Measurements from ENCODE around the gene DRD2.

Gene DRD2

DNA sequence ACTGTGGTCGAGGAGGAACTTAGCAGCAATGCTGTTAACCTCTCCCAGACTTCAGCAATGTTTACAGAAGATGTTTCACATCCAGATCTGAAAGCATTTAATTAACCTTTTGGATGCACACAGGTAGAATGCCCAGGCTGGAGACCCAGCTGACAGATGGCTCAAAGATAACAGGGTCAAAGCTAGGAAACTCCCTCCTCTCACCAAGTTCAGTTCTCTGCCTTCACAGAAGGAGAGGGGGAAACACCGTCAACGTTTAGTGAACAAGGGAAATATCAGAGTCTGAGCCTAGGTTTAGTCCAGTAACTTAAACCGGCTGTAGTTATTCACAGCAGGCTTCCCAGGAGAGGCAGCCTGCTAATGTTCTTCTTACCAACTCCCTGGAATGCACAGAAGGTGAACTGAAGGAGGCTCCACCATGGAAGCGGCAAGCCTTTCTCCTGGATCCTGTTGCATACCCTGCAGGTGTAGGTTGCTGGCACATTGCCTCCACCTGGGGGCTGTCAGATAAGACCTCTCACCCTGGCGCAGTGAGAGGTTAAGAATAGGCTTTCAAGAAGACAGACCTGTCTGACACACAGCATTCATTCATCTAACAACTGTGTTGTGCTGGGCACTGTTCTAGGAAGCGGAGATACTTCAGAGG lies 111.1 kb downstream of the DRD2 start:
- DNase-seq: no peak

DNA sequence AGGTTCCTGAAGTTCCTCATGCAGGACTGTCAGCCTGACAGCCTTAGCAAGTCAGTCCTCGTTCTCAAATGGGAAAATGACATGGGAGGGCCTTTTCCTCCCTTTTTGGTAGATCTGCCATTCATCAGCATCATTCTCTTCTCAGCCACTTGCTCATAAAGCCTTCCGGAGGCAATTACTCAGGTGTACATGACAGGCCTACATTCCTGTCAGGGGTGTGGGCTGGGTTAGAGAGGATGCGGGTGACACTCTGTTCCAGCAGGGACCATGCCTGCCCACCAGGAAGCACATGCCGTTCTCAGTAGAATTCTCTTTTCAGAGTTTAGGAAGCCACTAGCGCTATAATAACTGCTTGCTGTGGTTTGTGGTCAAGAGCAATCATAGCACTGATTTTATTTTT lies 111.8 kb downstream of the DRD2 start:
- no peak for DNase-seq

Data from fibroblast of skin of scalp (primary cell).